Endothelial cell of umbilical vein (primary cell): ENCODE results near the gene GPR183. TPM values are rescaled to one million over a fixed set of nuclear protein-coding genes. Genes with fewer than 3 reads are reported as not detected.

ENCODE experiments used
- BruUV-seq: library from RNA; stranded (reverse); fragments of 400-500 nt; replicated peaks from 2 replicates; lab custom pipeline; 2021; lab: Mats Ljungman, UMichigan
- CTCF ChIA-PET: fragments of 300-600, 350-600 bp; sonication (Branson Sonifier 250); formaldehyde crosslinking; loops from one replicate; lab custom pipeline; 2021; ENCODE audit warnings: antibody characterized with exemption, inconsistent platforms; lab: Charles Lee
- POLR2A ChIA-PET: fragments of 300-600, 350-600 bp; sonication (Branson Sonifier 250); formaldehyde crosslinking; loops from one replicate; lab custom pipeline; 2021; ENCODE audit warnings: antibody characterized with exemption, inconsistent platforms; lab: Charles Lee
- DNase-seq: peaks from one replicate; pipeline ENCODE4 v3.0.0-alpha.2; 2011; ENCODE audit warnings: low read depth, low spot score
- FAIRE-seq: peaks from 2 replicates; lab custom pipeline; 2011; peaks lifted over from hg19 to GRCh38; lab: Jason Lieb, UNC
- H2AFZ ChIP-seq: 2 replicates; pipeline ENCODE4 v1.6.0; 2012; ENCODE audit warnings: low read depth, low read length, control low read depth, inconsistent platforms
- H3K27ac ChIP-seq: 2 replicates; pipeline ENCODE4 v1.5.1; 2011; ENCODE audit warnings: low read depth, mild to moderate bottlenecking, control low read depth, low read length, moderate library complexity; ENCODE audit not compliant: insufficient read depth
- H3K27me3 ChIP-seq, 2 experiments: 2 replicates each; pipeline versions ENCODE4 v1.6.0 to v1.6.1; 2011; ENCODE audit warnings: low read length in 2 of 2, mixed read lengths in 1 of 2; ENCODE audit not compliant: control insufficient read depth in 2 of 2, insufficient read depth in 2 of 2
- H3K36me3 ChIP-seq, 2 experiments: 2 replicates in 1 of 2; 3 replicates in 1 of 2; pipeline ENCODE4 v1.5.1; 2011; ENCODE audit warnings: low read length in 2 of 2, mild to moderate bottlenecking in 1 of 2, moderate library complexity in 1 of 2; ENCODE audit not compliant: control insufficient read depth in 2 of 2, insufficient read depth in 2 of 2; ENCODE audit errors: extremely low read depth in 1 of 2
- H3K4me1 ChIP-seq: 3 replicates; pipeline ENCODE4 v1.5.1; 2011; ENCODE audit warnings: mild to moderate bottlenecking, low read length; ENCODE audit not compliant: control insufficient read depth, insufficient read depth; ENCODE audit errors: extremely low read depth
- H3K4me2 ChIP-seq: 2 replicates; pipeline ENCODE4 v1.6.1; 2011; ENCODE audit warnings: low read length, control low read depth, mixed read lengths; ENCODE audit not compliant: insufficient read depth
- H3K4me3 ChIP-seq, 3 experiments: fragments of 200-600 bp in 1 of 3; sonication (generic), shearing (Covaris generic) in 1 of 3; replicated peaks in 1 of 3; 2 replicates each; pipeline ENCODE4 v1.5.1; 2011 to 2016; ENCODE audit warnings: control low read depth in 3 of 3, low read length in 3 of 3, mild to moderate bottlenecking in 2 of 3, inconsistent platforms in 1 of 3, low read depth in 1 of 3, moderate library complexity in 1 of 3; ENCODE audit not compliant: insufficient read depth in 1 of 3
- H3K79me2 ChIP-seq: 2 replicates; pipeline ENCODE4 v1.6.0; 2012; ENCODE audit warnings: low read length, inconsistent platforms; ENCODE audit not compliant: control insufficient read depth, insufficient read depth
- H3K9ac ChIP-seq: replicated peaks from 2 replicates; pipeline ENCODE3; 2011; ENCODE audit warnings: low read length, control low read depth; ENCODE audit not compliant: insufficient read depth; ENCODE audit errors: extremely low read depth
- H3K9me1 ChIP-seq: replicated peaks from 3 replicates; pipeline ENCODE4 v1.6.0; 2011; ENCODE audit warnings: mild to moderate bottlenecking, low read length; ENCODE audit not compliant: control insufficient read depth, insufficient read depth; ENCODE audit errors: extremely low read depth
- H3K9me3 ChIP-seq: replicated peaks from 2 replicates; pipeline ENCODE4 v1.5.1; 2012; ENCODE audit warnings: low read length, inconsistent platforms; ENCODE audit not compliant: control insufficient read depth, insufficient read depth
- H4K20me1 ChIP-seq: replicated peaks from 2 replicates; pipeline ENCODE3; 2011; ENCODE audit warnings: mild to moderate bottlenecking, low read length; ENCODE audit not compliant: control insufficient read depth, insufficient read depth; ENCODE audit errors: extremely low read depth
- CTCF ChIP-seq, 2 donors: IDR thresholded peaks; 1 replicate in 1 of 2; 2 replicates in 1 of 2; pipeline ENCODE4 v1.5.1; 2011; ENCODE audit warnings: low read length in 2 of 2, mild to moderate bottlenecking in 2 of 2, moderate library complexity in 2 of 2, control low read depth in 1 of 2, inconsistent platforms in 1 of 2, low read depth in 1 of 2; ENCODE audit not compliant: insufficient read depth in 1 of 2; ENCODE audit errors: extremely low read depth in 1 of 2
- GATA2 ChIP-seq: IDR thresholded peaks from 2 replicates; pipeline ENCODE4 v1.7.0; 2011; ENCODE audit warnings: low read depth, mild to moderate bottlenecking, moderate library complexity, mixed read lengths, low read length; ENCODE audit not compliant: insufficient read length, insufficient read depth
- JUN ChIP-seq: IDR thresholded peaks from 2 replicates; pipeline ENCODE4 v1.6.1; 2011; ENCODE audit warnings: borderline replicate concordance, low read depth; ENCODE audit not compliant: insufficient read length, insufficient read depth
- MAX ChIP-seq: IDR thresholded peaks from 2 replicates; pipeline ENCODE4 v1.6.1; 2011; ENCODE audit not compliant: insufficient read depth, insufficient read length
- MYC ChIP-seq: IDR thresholded peaks from one replicate; pipeline ENCODE4 v1.6.1; 2011; ENCODE audit warnings: mild to moderate bottlenecking, low read depth, low read length
- POLR2AphosphoS5 ChIP-seq: IDR thresholded peaks from 2 replicates; pipeline ENCODE4 v1.6.1; 2012; ENCODE audit warnings: low read depth, mild to moderate bottlenecking, control low read depth, low read length, moderate library complexity; ENCODE audit not compliant: insufficient read depth
- dilution Hi-C: fragments of 300-500 bp; cut with MboI; formaldehyde crosslinking; loops from one replicate; pipeline ENCODE4 v1.15.0; 2019; ENCODE audit warnings: low sequenced_read_pairs; ENCODE audit not compliant: extremely low pct_ligation_motif_present
- intact Hi-C: fragments of 100-400 bp; cut with micrococcal nuclease; formaldehyde crosslinking; loops from one replicate; pipeline ENCODE4 v1.10.0; 2022
- polyA plus RNA-seq, 4 experiments: library from polyadenylated mRNA; depleted of rRNA in 3 of 4; stranded (reverse) in 3 of 4; unstranded in 1 of 4; fragments of >200 nt; gene quantifications; 2 replicates each; pipeline versions ENCODE4 v1.2.1 to v1.2.3, GENCODE V29; 2011 to 2012; ENCODE audit warnings: missing spikeins in 1 of 4
- total RNA-seq: library from RNA; stranded (reverse); gene quantifications from 2 replicates; pipeline ENCODE4 v1.2.3, GENCODE V29; 2021

The GPR183 gene
- total and polyA plus RNA-seq, 2 donors (not counting 3 experiments of a cell fraction or from before 2014, with no cell fraction given): 0.23 TPM; not detected in 1

GRCh38 chr13:99355267-99356011, 48.2 kb upstream of the GPR183 start:
- no peak for DNase-seq
- no peak for TF ChIP-seq JUN
- no peak for TF ChIP-seq POLR2AphosphoS5
- TF ChIP-seq MAX: no peak
- no peak for TF ChIP-seq GATA2
- no peak for TF ChIP-seq CTCF (IDR thresholded peaks at IDR 0.05; ENCODE audit: extremely low read depth in 1 of 2, insufficient read depth in 1 of 2, low read depth in 1 of 2, low read length in 2 of 2)
- TF ChIP-seq MYC: no peak
- Histone ChIP-seq H4K20me1 (no peaks in the 10 kb centered on the region), H3K4me1 (peaks cover 24% of the 10 kb centered on the region), H3K4me2 (peak overlapping the region; percentile 69), H3K4me3 (peak overlapping the region in 1 of 3 experiments; percentile 15), H3K9ac (peak overlapping the region; percentile 86), H2AFZ (no peak overlapping the region), H3K27me3 (no peaks in the 10 kb centered on the region), H3K9me3 (no peaks in the 10 kb centered on the region), H3K36me3 (peaks cover 0 to 4% of the 10 kb centered on the region in 2 experiments), H3K27ac (peak overlapping the region; percentile 97), H3K79me2 (no peaks in the 10 kb centered on the region), H3K9me1 (no peaks in the 10 kb centered on the region)
- dilution Hi-C loops (no loop called here), intact Hi-C loops (loop anchor here (1.0 to 2.0 kb wide), 2 partner anchors 34 to 87 kb away; no protein-coding TSS in a partner anchor)
- POLR2A ChIA-PET: no interaction called here
- no TSS peak for BruUV-seq
- FAIRE-seq: no peak
- CTCF ChIA-PET: interaction anchor here (1.3 to 2.0 kb wide), 2 partner anchors 10 to 86 kb away, joined by 3 to 15 read pairs; no protein-coding TSS in a partner anchor
